NB4 (cell line): ENCODE measurements around the gene BRSK1.

Experiments used
- POLR2A ChIP-seq: IDR thresholded peaks from 2 replicates; pipeline ENCODE4 v1.6.1; 2011; ENCODE audit warnings: mild to moderate bottlenecking; ENCODE audit not compliant: insufficient read length; ENCODE audit errors: extremely low read depth
- TF ChIP-seq, protein P1 (sequence below): IDR thresholded peaks from one replicate; pipeline ENCODE4 v1.5.1; 2012; ENCODE audit warnings: low read depth, low read length
- TF ChIP-seq, protein P2 (sequence below): IDR thresholded peaks from 2 replicates; pipeline ENCODE4 v1.6.1; 2011; ENCODE audit warnings: low read depth, low read length

DNA sequence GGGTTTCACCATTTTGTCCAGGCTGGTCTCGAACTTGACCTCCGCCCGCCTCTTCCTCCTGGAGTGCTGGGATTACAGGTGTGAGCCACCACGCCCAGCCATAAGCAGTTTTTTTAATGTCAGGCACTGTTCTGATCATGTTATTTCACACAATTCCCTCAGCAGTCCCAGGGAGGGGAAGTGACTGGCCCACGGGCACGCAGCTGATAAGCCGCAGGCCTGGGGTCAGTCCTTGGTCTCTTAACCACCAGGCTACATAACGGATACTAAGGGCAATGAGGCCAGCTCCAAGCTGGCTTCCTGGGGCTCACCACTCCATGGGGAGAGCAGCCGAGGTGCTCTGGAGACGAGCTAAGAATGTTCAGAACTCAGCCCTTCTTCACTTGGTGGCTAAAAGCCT lies 13.5 kb downstream of the BRSK1 start:
- TF ChIP-seq, protein P1, sequence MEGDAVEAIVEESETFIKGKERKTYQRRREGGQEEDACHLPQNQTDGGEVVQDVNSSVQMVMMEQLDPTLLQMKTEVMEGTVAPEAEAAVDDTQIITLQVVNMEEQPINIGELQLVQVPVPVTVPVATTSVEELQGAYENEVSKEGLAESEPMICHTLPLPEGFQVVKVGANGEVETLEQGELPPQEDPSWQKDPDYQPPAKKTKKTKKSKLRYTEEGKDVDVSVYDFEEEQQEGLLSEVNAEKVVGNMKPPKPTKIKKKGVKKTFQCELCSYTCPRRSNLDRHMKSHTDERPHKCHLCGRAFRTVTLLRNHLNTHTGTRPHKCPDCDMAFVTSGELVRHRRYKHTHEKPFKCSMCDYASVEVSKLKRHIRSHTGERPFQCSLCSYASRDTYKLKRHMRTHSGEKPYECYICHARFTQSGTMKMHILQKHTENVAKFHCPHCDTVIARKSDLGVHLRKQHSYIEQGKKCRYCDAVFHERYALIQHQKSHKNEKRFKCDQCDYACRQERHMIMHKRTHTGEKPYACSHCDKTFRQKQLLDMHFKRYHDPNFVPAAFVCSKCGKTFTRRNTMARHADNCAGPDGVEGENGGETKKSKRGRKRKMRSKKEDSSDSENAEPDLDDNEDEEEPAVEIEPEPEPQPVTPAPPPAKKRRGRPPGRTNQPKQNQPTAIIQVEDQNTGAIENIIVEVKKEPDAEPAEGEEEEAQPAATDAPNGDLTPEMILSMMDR = no peak
- no peak for TF ChIP-seq POLR2A
- TF ChIP-seq, protein P2, sequence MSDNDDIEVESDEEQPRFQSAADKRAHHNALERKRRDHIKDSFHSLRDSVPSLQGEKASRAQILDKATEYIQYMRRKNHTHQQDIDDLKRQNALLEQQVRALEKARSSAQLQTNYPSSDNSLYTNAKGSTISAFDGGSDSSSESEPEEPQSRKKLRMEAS = no peak
